Left renal pelvis (tissue), 4 donors: ENCODE results near the gene PDCD1LG2. TPM values are rescaled to one million over a fixed set of nuclear protein-coding genes. Genes with fewer than 3 reads are reported as not detected.
A peak's percentile ranks its signal among the peaks of the same experiment; 100 is the strongest.
"Not testable (repeated sequence)": the region's sequence is repeated elsewhere in the genome, so short reads cannot be mapped to it uniquely, and the experiment has no call there.

Experiments
- DNase-seq, 4 donors: peaks; one replicate each; pipeline ENCODE4 v3.0.0-alpha.2; 2013; ENCODE audit warnings: low read depth in 4 of 4, low spot score in 3 of 4
- polyA plus RNA-seq, 4 donors: library from polyadenylated mRNA; unstranded; fragments of 120-200 nt; gene quantifications; one replicate each; pipeline ENCODE4 v1.2.1, GENCODE V29; 2013; ENCODE audit not compliant: insufficient read length in 4 of 4

The PDCD1LG2 gene
- polyA plus RNA-seq, 4 donors = 0.13 to 0.37 (median 0.27) TPM; not detected in 1

DNA sequence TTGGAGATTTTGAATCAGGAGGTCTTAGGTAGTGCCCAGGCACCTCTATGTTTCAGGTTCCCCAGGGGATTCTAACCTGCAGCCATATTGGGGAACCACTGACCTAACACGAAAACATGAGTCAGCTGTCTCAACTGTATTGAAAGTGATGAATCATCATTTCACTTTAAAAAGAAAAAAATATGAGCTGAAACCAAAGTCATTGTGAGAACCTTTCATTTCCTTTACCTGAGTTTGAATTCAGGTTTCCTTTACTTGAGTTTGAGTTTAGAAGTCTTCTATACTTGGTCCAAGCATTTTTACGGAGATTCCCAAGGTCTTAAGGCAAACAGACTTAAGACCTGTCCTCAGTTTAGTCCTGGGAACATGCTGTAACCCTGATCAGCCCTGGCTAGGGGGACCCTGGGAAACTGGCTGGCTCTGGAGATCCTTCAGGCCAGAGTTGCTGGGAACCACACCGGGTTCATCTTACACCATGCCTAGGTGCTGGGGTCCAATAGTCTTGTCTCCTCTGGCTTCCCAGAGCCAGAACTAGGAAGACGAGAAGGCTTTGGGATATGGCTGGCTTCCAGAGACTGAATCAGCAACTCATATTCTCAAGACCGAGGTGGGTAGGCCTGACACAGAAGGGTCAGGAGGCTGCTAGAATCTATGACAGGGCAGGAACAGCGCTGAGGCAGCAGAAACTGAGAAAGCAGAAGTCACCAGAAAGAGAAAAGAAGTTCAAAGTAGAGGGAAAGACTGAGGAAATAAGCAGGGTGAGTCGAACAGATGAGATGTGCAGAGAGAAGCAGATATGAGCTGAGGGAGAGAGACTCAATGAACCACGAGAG is 16.4 kb upstream of the PDCD1LG2 start:
- no peak for DNase-seq

DNA sequence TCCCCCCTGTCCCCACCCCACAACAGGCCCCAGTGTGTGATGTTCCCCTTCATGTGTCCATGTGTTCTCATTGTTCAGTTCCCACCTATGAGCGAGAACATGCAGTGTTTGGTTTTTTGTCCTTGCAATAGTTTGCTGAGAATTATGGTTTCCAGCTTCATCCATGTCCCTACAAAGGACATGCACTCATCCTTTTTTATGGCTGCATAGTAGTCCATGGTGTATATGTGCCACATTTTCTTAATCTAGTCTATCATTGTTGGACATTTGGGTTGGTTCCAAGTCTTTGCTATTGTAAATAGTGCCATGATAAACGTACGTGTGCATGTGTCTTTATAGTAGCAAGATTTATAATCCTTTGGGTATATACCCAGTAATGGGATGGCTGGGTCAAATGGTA is 15.6 kb upstream of the PDCD1LG2 start:
- not testable (repeated sequence) for DNase-seq

DNA sequence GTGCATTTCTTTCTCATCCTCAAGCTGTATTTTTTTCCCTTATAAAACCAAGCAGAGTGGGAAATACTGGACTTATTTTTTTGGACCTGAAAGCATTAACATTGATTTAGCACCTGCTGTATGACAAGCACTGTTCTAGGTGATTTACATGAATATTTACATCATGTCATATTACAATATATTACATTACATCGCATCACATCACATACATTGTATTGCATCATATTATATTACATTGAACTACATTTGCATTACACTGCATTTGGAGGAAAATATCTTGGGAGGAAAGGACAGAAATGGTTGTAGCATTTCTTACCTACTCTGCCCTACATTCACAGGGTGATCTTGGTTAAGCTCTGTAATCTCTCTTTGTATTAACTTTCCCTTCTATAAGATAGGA is 11.2 kb upstream of the PDCD1LG2 start:
- no peak for DNase-seq

DNA sequence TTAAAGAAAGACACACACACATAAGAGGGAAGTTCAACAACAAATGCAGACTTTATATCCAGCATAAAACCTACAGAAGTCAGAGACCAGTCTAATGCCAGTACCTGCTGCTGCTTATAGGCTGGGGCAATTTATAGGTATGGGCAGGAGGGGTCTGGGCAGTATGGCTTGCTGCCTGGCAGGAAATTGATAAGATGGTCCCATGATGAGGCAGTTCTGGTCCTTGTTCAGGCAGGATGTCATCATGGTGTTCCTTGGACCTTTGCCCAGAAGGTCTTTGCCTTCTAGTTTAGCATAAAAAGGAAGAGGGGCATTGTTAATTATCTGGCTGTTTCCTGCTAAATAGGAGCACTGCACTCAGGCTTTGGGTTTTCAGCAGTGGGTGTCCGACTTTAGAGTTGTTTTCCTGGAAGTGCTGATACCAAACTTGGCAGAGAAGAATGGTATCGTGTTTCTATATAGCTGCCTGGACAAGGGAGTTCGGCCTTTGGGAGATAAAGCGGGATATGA is 10.4 kb upstream of the PDCD1LG2 start:
- DNase-seq = peak in 2 of 4 donors; percentile 6 to 10

DNA sequence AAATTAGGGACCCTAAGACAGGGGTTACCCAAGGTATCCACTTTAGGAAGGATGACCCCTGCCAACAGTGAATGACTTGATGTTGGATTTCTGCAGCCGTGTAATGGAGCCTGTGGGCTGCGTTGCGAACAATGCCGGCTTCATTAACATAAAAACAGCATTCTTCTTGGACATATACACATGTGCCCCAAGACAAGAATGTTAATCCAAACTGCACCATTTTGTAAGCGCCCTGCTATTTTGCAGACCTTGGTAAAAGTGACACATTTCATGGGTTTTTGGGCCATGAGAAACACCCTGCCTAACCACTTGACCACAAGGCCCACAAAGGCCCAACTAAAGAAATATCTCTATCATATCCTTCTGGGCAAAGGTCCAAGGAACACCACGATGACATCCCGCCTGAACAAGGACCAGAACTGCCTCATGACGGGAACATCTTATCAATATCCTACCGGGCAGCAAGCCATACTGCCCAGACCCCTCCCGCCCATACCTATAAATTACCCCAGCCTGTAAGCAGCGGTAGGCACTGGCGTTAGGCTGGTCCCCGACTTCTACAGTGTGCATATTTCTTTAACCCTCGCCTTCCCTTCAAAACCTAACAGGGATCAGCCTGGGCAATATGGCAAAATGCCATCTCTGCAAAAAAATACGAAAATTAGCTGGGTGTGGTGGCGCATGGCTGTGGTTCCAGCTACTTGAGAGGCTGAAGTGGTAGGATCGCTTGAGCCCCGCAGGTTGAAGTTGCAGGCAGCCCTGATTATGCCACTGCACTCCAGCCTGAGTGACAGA is 9.7 kb upstream of the PDCD1LG2 start:
- DNase-seq = no peak

DNA sequence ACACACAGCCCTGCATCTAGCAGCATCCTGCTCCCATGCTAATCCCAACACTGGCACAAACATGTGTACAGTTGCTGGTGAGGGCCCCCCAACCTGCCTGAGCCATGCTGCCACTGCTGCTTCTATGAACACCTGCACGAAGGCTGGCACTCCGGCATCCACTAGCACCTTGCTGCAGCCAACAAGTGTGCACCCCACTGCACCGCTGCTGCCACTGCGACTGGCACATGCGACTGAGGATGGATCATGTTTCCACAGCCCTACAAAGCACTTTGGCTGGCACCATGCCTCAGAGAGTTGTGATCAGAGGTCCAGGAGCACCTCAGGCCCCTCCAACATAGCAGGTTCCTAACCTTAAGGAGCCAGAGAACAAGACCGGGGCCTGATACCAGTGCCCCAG is 7.8 kb upstream of the PDCD1LG2 start:
- DNase-seq = no peak

DNA sequence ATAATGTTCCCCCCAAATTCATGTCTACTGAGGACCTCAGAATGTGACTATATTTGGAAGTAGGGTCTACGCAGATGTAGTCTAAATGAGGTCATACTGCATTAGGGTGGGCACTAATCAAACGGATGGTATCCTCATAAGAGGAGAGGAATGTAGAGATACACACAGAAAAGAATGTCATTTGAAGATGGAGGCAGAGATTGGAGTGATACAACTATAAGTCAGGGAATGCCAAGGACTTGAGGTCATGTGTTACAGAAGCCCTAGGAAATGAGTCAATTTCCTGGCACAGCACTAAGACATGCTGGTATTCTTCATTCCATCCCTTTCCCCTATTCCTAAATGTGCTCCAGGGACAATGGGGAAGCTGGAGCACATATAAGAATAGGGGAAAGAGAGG is 758 bp upstream of the PDCD1LG2 start:
- no peak for DNase-seq

DNA sequence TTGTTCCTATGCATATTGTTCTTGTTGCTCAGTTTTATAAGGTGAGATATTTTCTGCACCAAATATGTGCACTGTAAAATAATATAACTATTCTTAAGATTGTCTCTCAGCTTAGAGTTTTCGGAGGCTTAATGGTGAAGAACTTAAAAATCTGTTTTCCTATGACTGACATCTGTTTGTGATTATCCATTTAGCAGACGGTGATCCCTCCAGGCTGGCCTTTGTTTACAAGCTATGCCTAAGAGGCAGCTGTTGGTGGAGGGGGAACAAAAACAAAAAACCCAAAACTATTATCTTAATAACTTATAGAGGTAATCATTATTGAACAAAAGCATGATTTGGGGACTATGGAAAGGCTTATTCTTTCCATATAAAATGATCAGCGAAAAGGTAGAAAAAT is 658 bp downstream of the PDCD1LG2 start:
- no peak for DNase-seq

DNA sequence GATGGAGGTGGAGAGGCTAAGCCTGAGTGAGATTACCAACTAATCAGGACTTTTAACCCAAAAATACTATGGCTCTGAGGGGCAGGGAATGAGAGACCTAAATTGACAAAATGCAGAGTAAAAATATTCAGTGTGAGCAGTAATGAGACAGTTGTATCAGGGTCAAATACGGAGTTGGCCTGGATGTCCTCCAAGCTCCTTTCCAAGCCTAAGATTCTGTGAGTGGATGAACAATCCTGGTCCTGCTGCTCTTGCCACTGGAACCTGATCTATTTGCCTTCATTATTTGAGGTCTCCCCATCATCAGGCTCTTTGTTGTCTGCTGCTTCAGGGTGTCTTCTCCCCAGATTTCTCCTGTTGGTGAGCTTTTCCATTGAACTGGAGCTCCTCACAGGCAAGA is 1.1 kb downstream of the PDCD1LG2 start:
- no peak for DNase-seq

DNA sequence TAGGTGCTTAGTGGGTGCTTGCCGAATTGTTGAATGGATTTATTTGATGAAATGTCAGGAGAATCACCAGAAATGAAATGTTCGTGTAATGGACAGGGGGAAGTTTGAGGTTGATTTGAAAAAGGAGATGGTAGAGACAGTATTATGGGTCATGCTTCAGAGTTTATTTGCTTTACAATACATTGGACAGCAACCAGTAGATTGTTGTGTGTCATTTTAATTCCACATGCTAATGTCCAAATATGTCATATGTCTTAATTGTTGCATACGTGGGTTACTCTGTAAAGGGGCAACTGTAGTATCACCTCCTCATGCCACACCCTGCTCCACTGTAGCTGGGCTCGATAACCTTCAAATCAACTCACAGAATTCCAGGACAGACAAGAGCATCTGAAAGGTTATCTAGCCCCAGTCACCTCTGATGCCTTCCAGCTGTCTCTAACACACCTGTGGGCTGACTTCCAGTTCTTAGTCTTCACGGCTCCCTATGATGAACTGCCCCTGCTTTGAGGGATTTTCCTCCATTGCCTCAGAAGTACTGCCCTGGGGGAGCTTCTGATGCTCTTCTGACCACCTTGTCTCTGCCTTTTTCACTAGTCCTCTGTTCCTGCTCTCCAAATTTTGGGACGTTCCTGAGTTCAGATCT is 1.7 kb downstream of the PDCD1LG2 start:
- DNase-seq = no peak

DNA sequence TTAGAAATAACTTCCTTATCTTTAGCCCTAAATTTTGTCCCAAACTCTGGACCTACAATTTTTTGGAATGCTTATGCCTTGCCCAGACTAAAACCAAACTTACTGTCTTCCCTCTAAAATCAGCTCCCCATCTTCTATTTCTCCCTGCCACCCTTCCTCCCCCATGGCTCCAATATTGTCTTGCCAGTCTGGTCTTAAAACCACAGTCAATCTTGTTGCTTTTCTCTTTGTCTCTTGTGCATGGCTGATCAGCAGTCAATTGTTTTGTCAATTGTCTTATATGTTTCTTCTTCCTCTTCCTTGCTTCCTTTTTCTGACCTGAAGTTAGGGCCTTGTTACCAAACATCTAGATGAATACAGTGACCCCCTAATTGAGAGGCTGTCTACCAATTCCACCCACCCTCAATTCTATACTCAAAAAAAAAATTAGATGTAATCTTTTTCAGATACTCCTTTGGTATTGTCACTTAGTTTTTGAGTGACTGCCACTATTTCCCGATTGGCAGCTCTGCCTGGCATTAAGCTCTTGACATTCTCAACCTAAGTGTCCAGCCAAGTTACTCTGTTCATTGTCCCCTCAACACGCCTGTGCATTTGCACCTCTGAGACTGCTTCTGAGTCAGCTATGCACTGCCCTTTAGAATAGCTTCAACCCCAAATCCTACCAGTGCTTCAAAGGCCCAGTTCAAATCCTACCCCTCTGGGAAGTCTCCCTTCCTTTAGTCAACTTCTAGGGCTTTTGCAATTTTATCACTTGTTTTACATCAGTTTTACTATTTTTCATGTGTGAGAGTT is 2.5 kb downstream of the PDCD1LG2 start:
- no peak for DNase-seq

DNA sequence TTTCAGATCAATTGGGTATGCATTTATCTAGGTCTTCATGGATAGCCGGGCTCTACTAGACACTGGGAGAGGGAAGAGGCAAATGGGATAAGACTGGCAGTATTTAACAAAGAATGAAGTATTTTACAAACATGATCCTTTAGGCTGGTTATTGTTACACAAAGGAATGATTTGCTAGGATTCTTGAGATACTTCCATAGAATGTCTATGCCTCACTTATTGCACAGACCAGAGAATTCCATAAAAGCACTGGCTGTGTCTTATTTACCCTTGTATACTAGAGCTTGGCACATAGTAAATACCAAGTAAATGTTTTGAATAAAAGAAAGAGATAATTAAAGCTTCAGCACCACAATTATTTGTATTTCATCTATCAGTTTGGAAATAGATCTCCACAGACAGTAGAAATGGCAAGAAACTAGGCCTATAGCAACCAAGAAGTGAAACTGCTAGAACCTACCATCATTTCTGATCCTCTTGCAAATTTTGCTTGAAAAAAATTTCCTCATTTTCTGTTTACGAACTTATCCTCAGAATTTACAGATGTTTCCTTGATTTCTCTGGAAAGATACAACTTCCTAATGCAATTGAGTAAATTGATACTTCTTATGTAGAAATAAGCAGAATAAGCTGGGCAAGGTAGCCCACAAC is 3.8 kb downstream of the PDCD1LG2 start:
- DNase-seq = no peak

DNA sequence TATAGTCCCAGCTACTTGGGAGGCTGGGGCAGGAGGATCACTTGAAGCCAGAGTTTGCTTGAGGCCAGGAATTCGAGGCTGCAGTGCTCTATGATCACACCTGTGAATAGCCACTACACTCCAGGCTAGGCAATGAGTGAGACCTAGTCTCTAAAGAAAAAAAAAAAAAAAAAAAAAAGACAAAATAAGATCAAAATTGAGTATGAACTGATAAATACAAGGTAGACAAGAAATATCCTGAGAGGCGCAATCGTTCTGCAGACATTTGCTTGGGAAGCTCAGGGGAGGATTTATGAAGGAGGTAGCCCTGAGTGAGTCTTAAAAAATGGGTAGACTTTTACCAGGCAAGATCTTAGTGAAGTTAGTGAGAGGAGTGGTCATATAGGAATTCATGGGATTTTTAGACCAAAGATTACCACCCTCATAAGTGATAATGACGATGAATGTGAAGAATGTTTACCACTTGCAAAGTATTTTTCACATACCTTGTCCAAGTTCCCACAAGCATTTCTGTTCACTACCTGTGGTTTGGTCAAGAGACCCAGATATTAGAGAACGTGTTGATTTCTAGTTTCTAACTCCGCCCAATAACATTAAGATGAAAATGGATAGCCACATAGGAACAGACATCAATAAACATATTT is 4.4 kb downstream of the PDCD1LG2 start:
- no peak for DNase-seq

DNA sequence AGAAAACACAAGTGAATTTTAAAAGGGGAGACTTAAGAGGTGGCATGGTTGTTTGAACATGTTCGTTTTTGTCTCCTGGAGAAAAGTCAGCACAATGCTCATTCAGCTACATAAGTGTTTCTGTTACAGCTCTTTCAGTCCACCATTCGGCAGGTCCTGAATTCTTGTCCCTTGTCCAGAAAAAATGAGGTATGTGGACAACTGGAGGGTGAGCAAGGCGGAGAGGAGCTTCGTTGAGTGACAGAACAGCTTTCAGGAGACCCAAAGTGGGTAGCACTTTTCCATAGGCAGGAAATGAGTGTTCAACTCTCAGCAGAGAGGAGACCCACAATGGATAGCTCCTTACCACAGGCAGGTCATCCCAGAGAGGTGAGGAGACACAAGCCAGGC is 4.9 kb downstream of the PDCD1LG2 start:
- DNase-seq = no peak

DNA sequence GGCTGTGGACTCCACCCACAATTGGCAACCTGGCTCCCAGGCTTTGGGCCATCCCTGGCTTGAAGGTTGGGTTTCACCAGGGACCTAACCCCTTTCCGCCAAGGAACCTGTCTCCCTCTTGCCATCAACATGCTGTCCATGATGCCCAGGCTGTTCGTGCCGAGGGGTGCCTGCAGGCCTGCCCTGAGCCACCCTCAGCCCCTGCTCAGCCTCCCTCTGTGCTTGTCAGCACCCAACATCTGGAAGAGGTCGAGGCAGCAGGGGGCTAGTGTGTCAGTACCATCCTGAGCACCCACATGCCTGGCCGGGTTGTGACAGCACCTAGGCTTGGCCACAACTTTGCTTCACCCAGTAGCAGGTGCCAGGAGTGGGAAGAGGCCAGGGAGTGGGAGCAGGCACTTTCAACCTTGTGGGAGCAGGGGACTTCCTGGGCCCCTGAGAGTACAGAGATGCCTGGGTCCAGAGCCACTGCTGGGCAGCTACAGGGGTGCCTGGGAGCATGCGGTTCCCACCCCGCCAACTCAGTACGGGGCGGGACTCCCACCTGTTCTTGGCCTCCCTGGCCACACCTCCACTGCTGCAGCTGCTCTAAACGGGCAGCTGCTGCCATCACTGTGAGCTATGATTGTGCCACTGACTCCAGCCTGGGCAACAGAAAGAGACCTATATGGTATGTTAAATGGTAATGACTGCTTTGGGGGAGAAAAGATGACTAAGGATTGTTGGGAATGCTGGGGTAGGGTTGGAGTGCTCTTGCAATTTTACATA is 6.3 kb downstream of the PDCD1LG2 start:
- DNase-seq = no peak

DNA sequence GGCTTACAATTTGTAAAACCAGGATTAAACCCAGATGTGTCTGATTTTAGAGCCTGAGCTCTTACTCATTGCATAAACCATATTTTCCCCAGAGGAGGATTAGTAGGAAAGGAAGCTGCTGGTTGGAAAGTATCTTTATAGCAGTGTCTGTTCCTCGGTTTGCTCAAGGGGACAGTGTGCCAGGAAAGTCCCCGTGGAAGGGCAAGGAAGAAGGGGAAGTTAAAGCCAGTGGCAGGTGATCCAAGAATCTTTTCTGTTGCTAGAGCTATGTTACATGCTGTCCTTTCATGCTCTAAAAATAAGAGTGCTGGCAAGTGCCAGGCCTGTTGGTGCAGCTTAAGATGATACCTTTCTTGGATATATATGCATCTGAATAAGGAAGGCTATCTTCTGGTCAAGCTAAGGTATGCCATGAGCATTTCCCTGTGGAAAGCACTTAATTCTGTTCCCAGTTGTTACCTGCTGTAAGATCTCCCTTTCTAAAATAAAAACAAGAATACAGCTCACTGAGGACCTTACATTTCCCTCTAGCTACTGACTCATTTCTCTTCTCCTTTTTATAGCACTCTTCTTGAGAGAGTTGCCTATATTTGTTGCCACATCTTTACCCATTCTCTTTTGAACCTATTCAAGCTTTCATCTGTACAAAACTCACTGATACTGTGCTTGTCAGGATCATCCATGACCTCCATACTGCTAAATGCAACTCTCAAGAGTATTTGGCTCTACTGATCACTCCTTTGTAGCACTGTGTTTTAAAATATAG is 8.0 kb downstream of the PDCD1LG2 start:
- no peak for DNase-seq

DNA sequence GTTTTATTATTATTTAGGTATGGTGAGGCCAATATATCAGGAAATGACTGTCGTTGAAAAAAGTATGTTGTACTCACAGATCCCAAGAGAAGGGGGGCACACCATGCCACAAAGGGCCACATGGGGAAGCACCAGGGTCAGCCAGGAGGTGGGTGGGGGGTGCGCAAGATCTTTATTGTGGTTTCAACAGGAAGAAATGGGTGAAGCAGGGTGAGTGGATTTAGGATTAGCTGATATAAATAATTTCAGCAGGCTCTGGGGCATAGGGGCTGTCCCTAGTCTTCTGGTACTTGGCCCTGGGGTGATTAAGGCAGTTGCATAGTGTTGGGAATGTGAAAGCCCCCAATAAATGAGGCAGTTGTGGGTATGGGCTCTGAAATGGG is 8.6 kb downstream of the PDCD1LG2 start:
- DNase-seq = no peak

DNA sequence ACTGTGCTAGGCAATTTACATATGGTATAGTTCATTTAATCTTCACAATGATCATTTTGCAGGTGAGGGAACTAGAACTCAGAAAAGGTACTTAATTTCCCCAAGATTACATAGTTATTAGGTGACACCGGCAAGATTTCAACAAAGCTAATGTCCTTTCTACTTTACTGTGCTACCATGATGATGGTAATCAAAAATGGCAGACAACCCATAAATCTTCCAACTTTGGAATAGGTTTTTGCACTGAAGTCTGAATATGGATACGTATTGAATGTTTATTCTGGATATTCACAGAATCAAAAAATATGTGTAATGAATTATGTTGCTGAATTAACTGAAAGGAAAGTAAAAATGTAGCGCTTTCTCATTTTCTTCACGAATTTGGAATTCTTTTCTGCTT is 13.8 kb downstream of the PDCD1LG2 start:
- DNase-seq = no peak
